Hepatocyte (in vitro differentiated cells): ENCODE results near the gene ATAD1. TPM values are rescaled to one million over a fixed set of nuclear protein-coding genes. Genes with fewer than 3 reads are reported as not detected.

ENCODE experiments used
- DNase-seq: peaks from one replicate; pipeline ENCODE4 v3.0.0-alpha.2; 2016; ENCODE audit warnings: low spot score
- H2AFZ ChIP-seq: fragments of 200-600 bp; sonication (generic); 2 replicates; pipeline ENCODE4 v1.6.0; 2016; ENCODE audit warnings: antibody characterized with exemption, mild to moderate bottlenecking
- H3K27ac ChIP-seq: fragments of 200-600 bp; sonication (generic); 2 replicates; pipeline ENCODE4 v1.5.1; 2016; ENCODE audit warnings: mild to moderate bottlenecking
- H3K27me3 ChIP-seq: fragments of 200-600 bp; sonication (generic); 2 replicates; pipeline ENCODE4 v1.6.1; 2016
- H3K36me3 ChIP-seq: fragments of 200-600 bp; sonication (generic); replicated peaks from 2 replicates; pipeline ENCODE4 v1.5.1; 2016; ENCODE audit warnings: low read depth; ENCODE audit not compliant: insufficient read depth
- H3K4me1 ChIP-seq: fragments of 200-600 bp; sonication (generic); 2 replicates; pipeline ENCODE4 v1.5.1; 2016; ENCODE audit warnings: mild to moderate bottlenecking, moderate library complexity; ENCODE audit not compliant: insufficient read depth
- H3K4me2 ChIP-seq: fragments of 200-600 bp; sonication (generic); 2 replicates; pipeline ENCODE4 v1.6.0; 2016
- H3K4me3 ChIP-seq: fragments of 200-600 bp; sonication (generic); 2 replicates; pipeline ENCODE4 v1.5.1; 2016; ENCODE audit warnings: mild to moderate bottlenecking
- H3K79me2 ChIP-seq: fragments of 200-600 bp; sonication (generic); 2 replicates; pipeline ENCODE4 v1.6.0; 2017; ENCODE audit warnings: mild to moderate bottlenecking
- H3K9me2 ChIP-seq: fragments of 200-600 bp; sonication (generic); replicated peaks from 2 replicates; pipeline ENCODE4 v1.6.0; 2017; ENCODE audit warnings: mild to moderate bottlenecking; ENCODE audit not compliant: insufficient read depth
- H3K9me3 ChIP-seq: fragments of 200-600 bp; sonication (generic); 2 replicates; pipeline ENCODE4 v1.5.1; 2016; ENCODE audit warnings: low read depth, mild to moderate bottlenecking
- H4K20me1 ChIP-seq: fragments of 200-600 bp; sonication (generic); 2 replicates; pipeline ENCODE4 v1.6.0; 2016; ENCODE audit warnings: mild to moderate bottlenecking; ENCODE audit not compliant: insufficient read depth, poor library complexity, severe bottlenecking
- EZH2 ChIP-seq: fragments of 200-600 bp; sonication (generic); IDR thresholded peaks from 2 replicates; pipeline ENCODE4 v1.6.1; 2016; ENCODE audit warnings: antibody characterized with exemption, mild to moderate bottlenecking, borderline replicate concordance
- EZH2phosphoT487 ChIP-seq: fragments of 200-600 bp; sonication (generic); IDR thresholded peaks from one replicate; pipeline ENCODE4 v1.6.1; 2018; ENCODE audit warnings: antibody characterized with exemption, mild to moderate bottlenecking, low read depth, moderate library complexity; ENCODE audit not compliant: unreplicated experiment, severe bottlenecking
- WGBS: methylation state at CpG from one replicate; pipeline ENCODE4 v1.1.6; 2016; ENCODE audit warnings: low lambda C conversion rate; ENCODE audit errors: missing lambda C conversion rate; 5-methylcytosine and 5-hydroxymethylcytosine counted together
- polyA plus RNA-seq: library from polyadenylated mRNA; unstranded; fragments of >200 nt; fragmentation: Nextera tagmentation; extraction: Ambion mirVana; gene quantifications from 2 replicates; pipeline ENCODE4 v1.2.1, GENCODE V29; 2016
- total RNA-seq: library from RNA; depleted of rRNA; stranded (reverse); fragments of >200 nt; gene quantifications from 2 replicates; pipeline ENCODE4 v1.2.3, GENCODE V29; 2014
- TF ChIP-seq, protein P1 (sequence below): fragments of 200-600 bp; sonication (generic); IDR thresholded peaks from 2 replicates; pipeline ENCODE4 v1.5.1; 2016; ENCODE audit warnings: antibody characterized with exemption, mild to moderate bottlenecking; ENCODE audit not compliant: poor library complexity

ATAD1 gene
- total and polyA plus RNA-seq, 2 experiments from 2014 or later: 33.4 to 50.7 TPM

DNA sequence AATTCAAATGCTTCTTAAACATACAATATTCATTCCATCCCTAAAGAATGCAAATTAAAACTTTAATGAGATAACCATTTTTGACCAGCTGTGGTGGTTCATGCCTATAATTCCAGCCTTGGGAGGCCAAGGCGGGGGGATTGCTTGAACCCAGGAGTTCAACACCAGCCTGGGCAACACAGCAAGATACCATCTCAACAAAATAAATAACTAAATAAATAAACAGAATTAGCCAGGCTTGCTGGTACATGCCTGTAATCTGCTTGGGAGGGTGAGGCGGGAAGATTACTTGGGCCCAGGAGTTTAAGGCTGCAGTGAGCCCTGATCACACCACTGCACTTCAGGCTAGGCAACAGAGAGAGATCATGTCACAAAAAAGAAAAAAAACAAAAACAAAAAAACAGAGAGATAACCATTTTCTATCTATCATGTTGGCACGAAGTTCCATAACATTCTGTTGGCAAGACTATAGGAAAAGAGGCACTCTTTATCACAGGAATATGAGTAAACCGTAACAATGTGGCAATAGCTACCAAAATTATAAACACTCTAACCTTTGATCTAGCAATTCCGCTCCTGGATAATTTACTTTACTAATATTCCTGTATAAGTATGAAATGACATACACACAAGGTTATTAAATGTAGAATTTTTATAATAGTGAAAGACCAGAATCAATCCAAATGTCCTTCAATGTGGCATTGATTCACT, 52.2 kb downstream of the ATAD1 start:
- Histone ChIP-seq H3K9me3 (no peaks in the 10 kb centered on the region), H3K4me2 (no peak overlapping the region)
- WGBS: 80% methylated on average over 5 of the region's 5 CpGs

GRCh38 chr10:87764072-87764934, 53.7 kb downstream of the ATAD1 start:
- no peaks in the 10 kb centered on the region for H3K36me3 ChIP-seq
- no peak for DNase-seq
- WGBS: 89% methylated on average over 13 of the region's 13 CpGs
- no peaks in the 10 kb centered on the region for H3K27me3 ChIP-seq
- no peak overlapping the region for H3K27ac ChIP-seq
- no peak overlapping the region for H3K4me2 ChIP-seq
- H3K9me2 ChIP-seq: no peaks in the 10 kb centered on the region
- H3K4me3 ChIP-seq: no peak overlapping the region
- H2AFZ ChIP-seq: no peak overlapping the region
- TF ChIP-seq EZH2: no peak
- TF ChIP-seq, protein P1, sequence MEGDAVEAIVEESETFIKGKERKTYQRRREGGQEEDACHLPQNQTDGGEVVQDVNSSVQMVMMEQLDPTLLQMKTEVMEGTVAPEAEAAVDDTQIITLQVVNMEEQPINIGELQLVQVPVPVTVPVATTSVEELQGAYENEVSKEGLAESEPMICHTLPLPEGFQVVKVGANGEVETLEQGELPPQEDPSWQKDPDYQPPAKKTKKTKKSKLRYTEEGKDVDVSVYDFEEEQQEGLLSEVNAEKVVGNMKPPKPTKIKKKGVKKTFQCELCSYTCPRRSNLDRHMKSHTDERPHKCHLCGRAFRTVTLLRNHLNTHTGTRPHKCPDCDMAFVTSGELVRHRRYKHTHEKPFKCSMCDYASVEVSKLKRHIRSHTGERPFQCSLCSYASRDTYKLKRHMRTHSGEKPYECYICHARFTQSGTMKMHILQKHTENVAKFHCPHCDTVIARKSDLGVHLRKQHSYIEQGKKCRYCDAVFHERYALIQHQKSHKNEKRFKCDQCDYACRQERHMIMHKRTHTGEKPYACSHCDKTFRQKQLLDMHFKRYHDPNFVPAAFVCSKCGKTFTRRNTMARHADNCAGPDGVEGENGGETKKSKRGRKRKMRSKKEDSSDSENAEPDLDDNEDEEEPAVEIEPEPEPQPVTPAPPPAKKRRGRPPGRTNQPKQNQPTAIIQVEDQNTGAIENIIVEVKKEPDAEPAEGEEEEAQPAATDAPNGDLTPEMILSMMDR: no peak
- TF ChIP-seq EZH2phosphoT487: no peak
- H3K9me3 ChIP-seq: no peaks in the 10 kb centered on the region
- no peaks in the 10 kb centered on the region for H3K4me1 ChIP-seq
- H4K20me1 ChIP-seq: no peaks in the 10 kb centered on the region
- no peaks in the 10 kb centered on the region for H3K79me2 ChIP-seq

More for the DNA sequence above, 52.2 kb downstream of the ATAD1 start:
- DNase-seq: no peak
- no peaks in the 10 kb centered on the region for H3K36me3 ChIP-seq
- H3K4me3 ChIP-seq: no peak overlapping the region
- no peaks in the 10 kb centered on the region for H3K4me1 ChIP-seq
- H3K79me2 ChIP-seq: no peaks in the 10 kb centered on the region
- no peak overlapping the region for H2AFZ ChIP-seq
- H3K27ac ChIP-seq: no peak overlapping the region
- no peaks in the 10 kb centered on the region for H3K27me3 ChIP-seq
- H4K20me1 ChIP-seq: no peaks in the 10 kb centered on the region
- no peak for TF ChIP-seq EZH2phosphoT487
- TF ChIP-seq EZH2: no peak
- TF ChIP-seq, protein P1: no peak
- H3K9me2 ChIP-seq: no peaks in the 10 kb centered on the region

DNA sequence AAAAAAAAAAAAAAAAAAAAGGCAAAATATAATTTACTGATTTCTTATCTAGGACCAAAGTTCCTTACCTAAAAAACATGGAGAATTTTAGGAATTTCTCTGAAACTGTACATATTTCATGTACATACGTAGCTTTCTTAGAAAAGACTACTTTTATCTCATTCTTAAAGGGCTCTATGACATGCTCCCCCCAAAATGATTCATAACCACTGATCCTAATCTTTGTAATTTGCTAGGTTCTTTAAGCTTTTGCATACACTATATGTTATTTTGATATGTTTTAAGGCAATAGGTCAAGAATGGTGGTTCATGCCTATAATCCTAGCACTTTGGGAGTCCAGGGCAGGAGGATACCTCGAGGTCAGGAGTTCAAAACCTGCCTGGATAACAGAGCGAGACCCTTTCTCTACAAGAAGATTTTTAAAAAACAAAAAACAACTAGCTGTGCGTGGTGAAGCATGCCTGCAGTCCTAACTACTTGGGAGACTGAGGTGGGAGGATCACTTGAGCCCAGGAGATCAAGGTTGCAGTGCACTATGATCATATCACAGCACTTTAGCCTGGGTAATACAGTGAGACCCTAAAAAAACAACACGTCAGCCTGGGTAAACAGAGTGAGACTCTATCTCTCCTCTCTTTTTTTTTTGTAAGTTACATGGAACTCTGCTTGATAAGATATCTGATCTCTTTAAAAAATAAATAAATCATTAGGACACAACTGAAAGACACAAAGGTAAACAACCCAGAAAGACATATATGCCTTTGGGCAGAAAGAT, 54.8 kb downstream of the ATAD1 start:
- H2AFZ ChIP-seq: no peak overlapping the region
- no peak overlapping the region for H3K4me2 ChIP-seq
- peak overlapping the region; percentile 31 for H3K27ac ChIP-seq
- no peaks in the 10 kb centered on the region for H4K20me1 ChIP-seq
- H3K36me3 ChIP-seq: no peaks in the 10 kb centered on the region
- H3K27me3 ChIP-seq: no peaks in the 10 kb centered on the region
- H3K4me1 ChIP-seq: no peaks in the 10 kb centered on the region
- H3K9me3 ChIP-seq: no peaks in the 10 kb centered on the region
- H3K79me2 ChIP-seq: no peaks in the 10 kb centered on the region
- no peak overlapping the region for H3K4me3 ChIP-seq
- H3K9me2 ChIP-seq: no peaks in the 10 kb centered on the region
- 75% methylated on average over 5 of the region's 5 CpGs for WGBS
- TF ChIP-seq EZH2: no peak
- TF ChIP-seq, protein P1: no peak
- TF ChIP-seq EZH2phosphoT487: no peak
- DNase-seq: no peak
